GM19395 (cell line): ENCODE data around the gene TSR2.
"Not testable (repeated sequence)": the region's sequence is repeated elsewhere in the genome, so short reads cannot be mapped to it uniquely, and the experiment has no call there.

Experiments
- ATAC-seq: cut with Tn5 transposase; IDR thresholded peaks from one replicate; pipeline ENCODE4 v1.9.1; 2021; ENCODE audit warnings: mild to moderate bottlenecking, moderate library complexity; ENCODE audit not compliant: unreplicated experiment

TSR2 gene

GRCh38 chrX:54470054-54470760 is 30.0 kb downstream of the TSR2 start:
- no peak for ATAC-seq

GRCh38 chrX:54473993-54474859 is 34.0 kb downstream of the TSR2 start:
- ATAC-seq: no peak

- no peak for ATAC-seq
Measured at GRCh38 chrX:54479136-54480111, 39.2 kb downstream of the TSR2 start.

GRCh38 chrX:54482839-54483593 is 42.8 kb downstream of the TSR2 start:
- no peak for ATAC-seq

GRCh38 chrX:54483946-54484345 is 43.7 kb downstream of the TSR2 start:
- no peak for ATAC-seq

GRCh38 chrX:54484666-54485065 is 44.5 kb downstream of the TSR2 start:
- ATAC-seq: no peak

GRCh38 chrX:54489819-54490218 is 49.6 kb downstream of the TSR2 start:
- not testable (repeated sequence) for ATAC-seq

- ATAC-seq: no peak
Measured at GRCh38 chrX:54492340-54492739, 52.1 kb downstream of the TSR2 start.

GRCh38 chrX:54494166-54494988 is 54.2 kb downstream of the TSR2 start:
- no peak for ATAC-seq
